Measurements from ENCODE around the gene CBX7.
A peak's percentile ranks its signal among the peaks of the same experiment; 100 is the strongest.

Gene CBX7

GRCh38 chr22:39091126-39092081 lies 61.1 kb downstream of the CBX7 start:
- no peak for DNase-seq
- H3K4me1 ChIP-seq (ENCODE audit: control insufficient read depth, low read depth, low read length): peaks cover 2% of the 10 kb centered on the region
- H3K56ac ChIP-seq (ENCODE audit: low read length): peak overlapping the region; percentile 39
- no peak overlapping the region for H2BK15ac ChIP-seq (replicated peaks; ENCODE audit: low read depth)
- H3K27ac ChIP-seq (ENCODE audit: low read depth, low read length): no peak overlapping the region
- H3K27me3 ChIP-seq (ENCODE audit: insufficient read depth, low read length, poor library complexity): no peaks in the 10 kb centered on the region
- no peaks in the 10 kb centered on the region for H3K79me1 ChIP-seq (ENCODE audit: low read length)
- H4K8ac ChIP-seq (ENCODE audit: low read depth, low read length): no peak overlapping the region
- H3K18ac ChIP-seq (ENCODE audit: low read length): no peak overlapping the region
- H3K79me2 ChIP-seq (ENCODE audit: control insufficient read depth, insufficient read depth, low read length): no peaks in the 10 kb centered on the region
- H2AK5ac ChIP-seq (ENCODE audit: low read length): no peak overlapping the region
- H3K4ac ChIP-seq (ENCODE audit: low read depth, low read length): no peak overlapping the region
- whole genome bisulfite sequencing (ENCODE audit: extremely low coverage, insufficient coverage, low lambda C conversion rate): no CpG with 5 or more reads among the region's 23 CpGs
- no peak overlapping the region for H3K23ac ChIP-seq (ENCODE audit: low read length)
- H3K4me3 ChIP-seq (ENCODE audit: low read length): no peak overlapping the region
- no peak overlapping the region for H2BK5ac ChIP-seq (ENCODE audit: low read length)
- no peak overlapping the region for H3K4me2 ChIP-seq (ENCODE audit: low read length)
- no peaks in the 10 kb centered on the region for H3K36me3 ChIP-seq (ENCODE audit: control insufficient read depth, insufficient read depth, low read length)
- no peak overlapping the region for H3K9ac ChIP-seq (ENCODE audit: low read length)
- H2BK120ac ChIP-seq (ENCODE audit: low read depth, low read length): no peak overlapping the region
- no peak overlapping the region for H4K5ac ChIP-seq (ENCODE audit: low read length)

DNA sequence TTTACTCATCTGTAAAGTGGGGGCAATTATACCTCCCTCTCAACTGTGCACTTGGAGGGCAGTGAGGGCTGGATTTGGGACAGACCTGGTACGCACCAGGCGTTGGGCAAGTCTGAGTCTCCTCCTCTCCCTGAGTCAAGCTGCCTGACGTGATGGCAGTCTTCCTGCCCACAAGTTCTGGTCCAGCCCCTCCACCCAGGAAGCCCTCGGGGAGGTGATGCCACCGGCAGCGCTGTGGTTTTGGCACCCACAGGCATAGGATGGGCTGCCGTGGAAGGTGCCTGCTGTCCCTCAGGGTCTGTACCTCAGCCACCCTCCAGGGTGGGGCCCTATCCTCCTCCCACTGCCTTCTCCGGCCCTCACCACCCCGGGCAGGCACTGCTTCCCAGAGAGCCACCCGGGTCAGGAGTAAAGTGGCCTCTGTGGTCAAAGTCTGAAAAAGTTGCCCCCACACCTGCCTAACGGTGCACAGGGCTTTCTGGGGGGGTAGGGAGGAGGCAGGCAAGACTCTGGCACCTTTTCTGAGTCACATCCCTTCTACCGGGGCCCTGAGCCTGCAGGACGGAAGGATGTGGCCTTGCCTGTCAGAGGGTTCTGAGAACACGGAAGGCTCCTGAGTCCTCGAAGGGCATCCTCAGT lies 61.9 kb downstream of the CBX7 start:
- H3K23ac ChIP-seq (ENCODE audit: low read length): no peak overlapping the region
- no peaks in the 10 kb centered on the region for H3K79me1 ChIP-seq (ENCODE audit: low read length)
- no peak overlapping the region for H3K4ac ChIP-seq (ENCODE audit: low read depth, low read length)
- peaks cover 2% of the 10 kb centered on the region for H3K4me1 ChIP-seq (ENCODE audit: control insufficient read depth, low read depth, low read length)
- DNase-seq: no peak
- H4K8ac ChIP-seq (ENCODE audit: low read depth, low read length): no peak overlapping the region
- no peak overlapping the region for H2BK5ac ChIP-seq (ENCODE audit: low read length)
- H3K36me3 ChIP-seq (ENCODE audit: control insufficient read depth, insufficient read depth, low read length): no peaks in the 10 kb centered on the region
- no peak overlapping the region for H3K27ac ChIP-seq (ENCODE audit: low read depth, low read length)
- no peak overlapping the region for H3K9ac ChIP-seq (ENCODE audit: low read length)
- no peak overlapping the region for H2BK15ac ChIP-seq (replicated peaks; ENCODE audit: low read depth)
- H3K79me2 ChIP-seq (ENCODE audit: control insufficient read depth, insufficient read depth, low read length): no peaks in the 10 kb centered on the region
- no peak overlapping the region for H3K18ac ChIP-seq (ENCODE audit: low read length)
- no peak overlapping the region for H3K4me2 ChIP-seq (ENCODE audit: low read length)
- H2AK5ac ChIP-seq (ENCODE audit: low read length): peak overlapping the region; percentile 65
- no peak overlapping the region for H3K56ac ChIP-seq (ENCODE audit: low read length)
- H4K5ac ChIP-seq (ENCODE audit: low read length): no peak overlapping the region
- no peak overlapping the region for H3K4me3 ChIP-seq (ENCODE audit: low read length)
- WGBS (ENCODE audit: extremely low coverage, insufficient coverage, low lambda C conversion rate): no CpG with 5 or more reads among the region's 15 CpGs
- no peak overlapping the region for H2BK120ac ChIP-seq (ENCODE audit: low read depth, low read length)
- H3K27me3 ChIP-seq (ENCODE audit: insufficient read depth, low read length, poor library complexity): no peaks in the 10 kb centered on the region

- Histone ChIP-seq H3K36me3 (ENCODE audit: control insufficient read depth, insufficient read depth, low read length) (no peaks in the 10 kb centered on the region), H3K4ac (ENCODE audit: low read depth, low read length) (no peak overlapping the region), H2BK15ac (replicated peaks; ENCODE audit: low read depth) (no peak overlapping the region), H3K27me3 (ENCODE audit: insufficient read depth, low read length, poor library complexity) (no peaks in the 10 kb centered on the region), H2AK5ac (ENCODE audit: low read length) (no peak overlapping the region), H3K27ac (ENCODE audit: low read depth, low read length) (no peak overlapping the region), H3K56ac (ENCODE audit: low read length) (no peak overlapping the region), H2BK5ac (ENCODE audit: low read length) (no peak overlapping the region), H3K23ac (ENCODE audit: low read length) (no peak overlapping the region), H3K79me1 (ENCODE audit: low read length) (no peaks in the 10 kb centered on the region), H4K5ac (ENCODE audit: low read length) (no peak overlapping the region), H3K18ac (ENCODE audit: low read length) (no peak overlapping the region), H2BK120ac (ENCODE audit: low read depth, low read length) (no peak overlapping the region), H3K4me3 (ENCODE audit: low read length) (no peak overlapping the region), H3K79me2 (ENCODE audit: control insufficient read depth, insufficient read depth, low read length) (no peaks in the 10 kb centered on the region), H4K8ac (ENCODE audit: low read depth, low read length) (no peak overlapping the region), H3K9ac (ENCODE audit: low read length) (no peak overlapping the region), H3K4me1 (ENCODE audit: control insufficient read depth, low read depth, low read length) (no peaks in the 10 kb centered on the region), H3K4me2 (ENCODE audit: low read length) (no peak overlapping the region)
- DNase-seq: no peak
- WGBS (ENCODE audit: extremely low coverage, insufficient coverage, low lambda C conversion rate): no CpG with 5 or more reads among the region's 6 CpGs
Observed at GRCh38 chr22:39089928-39090327, 62.6 kb downstream of the CBX7 start.

DNA sequence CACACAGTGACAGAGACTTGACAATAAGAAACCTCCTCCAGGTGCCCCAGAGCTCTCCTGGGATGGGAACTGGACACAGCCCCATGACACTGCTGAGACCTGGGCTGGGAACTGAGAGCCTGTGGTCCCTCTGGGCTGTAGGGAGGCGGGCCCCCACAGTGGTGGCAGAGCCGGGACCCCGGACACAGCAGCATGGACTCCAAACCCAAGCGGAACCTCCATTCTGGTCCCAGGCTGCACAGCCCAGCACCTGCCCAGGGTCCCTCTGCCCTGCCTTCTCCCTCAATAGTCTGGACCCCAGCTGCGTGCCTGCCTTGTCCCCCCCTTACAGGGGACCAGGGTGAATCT lies 63.8 kb downstream of the CBX7 start:
- WGBS (ENCODE audit: extremely low coverage, insufficient coverage, low lambda C conversion rate): no CpG with 5 or more reads among the region's 5 CpGs
- Histone ChIP-seq H2BK120ac (ENCODE audit: low read depth, low read length) (no peak overlapping the region), H3K27ac (ENCODE audit: low read depth, low read length) (no peak overlapping the region), H3K4me2 (ENCODE audit: low read length) (no peak overlapping the region), H3K36me3 (ENCODE audit: control insufficient read depth, insufficient read depth, low read length) (no peaks in the 10 kb centered on the region), H4K8ac (ENCODE audit: low read depth, low read length) (no peak overlapping the region), H3K27me3 (ENCODE audit: insufficient read depth, low read length, poor library complexity) (no peaks in the 10 kb centered on the region), H3K4me3 (ENCODE audit: low read length) (no peak overlapping the region), H3K56ac (ENCODE audit: low read length) (peak overlapping the region; percentile 15), H3K79me2 (ENCODE audit: control insufficient read depth, insufficient read depth, low read length) (no peaks in the 10 kb centered on the region), H3K4me1 (ENCODE audit: control insufficient read depth, low read depth, low read length) (no peaks in the 10 kb centered on the region), H2BK5ac (ENCODE audit: low read length) (no peak overlapping the region), H2BK15ac (replicated peaks; ENCODE audit: low read depth) (no peak overlapping the region), H2AK5ac (ENCODE audit: low read length) (no peak overlapping the region), H3K4ac (ENCODE audit: low read depth, low read length) (no peak overlapping the region), H3K9ac (ENCODE audit: low read length) (no peak overlapping the region), H3K18ac (ENCODE audit: low read length) (no peak overlapping the region), H3K79me1 (ENCODE audit: low read length) (no peaks in the 10 kb centered on the region), H4K5ac (ENCODE audit: low read length) (no peak overlapping the region), H3K23ac (ENCODE audit: low read length) (no peak overlapping the region)
- DNase-seq: no peak

GRCh38 chr22:39087881-39088684 lies 64.4 kb downstream of the CBX7 start:
- H3K27ac ChIP-seq (ENCODE audit: low read depth, low read length): no peak overlapping the region
- H3K36me3 ChIP-seq (ENCODE audit: control insufficient read depth, insufficient read depth, low read length): no peaks in the 10 kb centered on the region
- no peak overlapping the region for H2AK5ac ChIP-seq (ENCODE audit: low read length)
- H3K23ac ChIP-seq (ENCODE audit: low read length): no peak overlapping the region
- H4K5ac ChIP-seq (ENCODE audit: low read length): no peak overlapping the region
- WGBS (ENCODE audit: extremely low coverage, insufficient coverage, low lambda C conversion rate): 100% methylated on average over 4 of the region's 18 CpGs
- no peak overlapping the region for H4K8ac ChIP-seq (ENCODE audit: low read depth, low read length)
- H2BK15ac ChIP-seq (replicated peaks; ENCODE audit: low read depth): no peak overlapping the region
- H3K18ac ChIP-seq (ENCODE audit: low read length): no peak overlapping the region
- no peak overlapping the region for H3K4me3 ChIP-seq (ENCODE audit: low read length)
- H3K79me2 ChIP-seq (ENCODE audit: control insufficient read depth, insufficient read depth, low read length): no peaks in the 10 kb centered on the region
- H3K56ac ChIP-seq (ENCODE audit: low read length): peak overlapping the region; percentile 12
- H3K4me2 ChIP-seq (ENCODE audit: low read length): no peak overlapping the region
- H2BK120ac ChIP-seq (ENCODE audit: low read depth, low read length): no peak overlapping the region
- H3K4me1 ChIP-seq (ENCODE audit: control insufficient read depth, low read depth, low read length): no peaks in the 10 kb centered on the region
- no peaks in the 10 kb centered on the region for H3K79me1 ChIP-seq (ENCODE audit: low read length)
- DNase-seq: peak; percentile 54
- no peak overlapping the region for H3K9ac ChIP-seq (ENCODE audit: low read length)
- H3K4ac ChIP-seq (ENCODE audit: low read depth, low read length): no peak overlapping the region
- H3K27me3 ChIP-seq (ENCODE audit: insufficient read depth, low read length, poor library complexity): no peaks in the 10 kb centered on the region
- H2BK5ac ChIP-seq (ENCODE audit: low read length): no peak overlapping the region

All from mesendoderm (in vitro differentiated cells).